HG03135 (cell line): ENCODE results near the gene SLC7A5.
"Not testable (repeated sequence)": the region's sequence is repeated elsewhere in the genome, so short reads cannot be mapped to it uniquely, and the experiment has no call there.

Source experiments
- ATAC-seq: cut with Tn5 transposase; IDR thresholded peaks from one replicate; pipeline ENCODE4 v1.9.1; 2021; ENCODE audit warnings: mild to moderate bottlenecking, moderate library complexity; ENCODE audit not compliant: unreplicated experiment

Gene SLC7A5

DNA sequence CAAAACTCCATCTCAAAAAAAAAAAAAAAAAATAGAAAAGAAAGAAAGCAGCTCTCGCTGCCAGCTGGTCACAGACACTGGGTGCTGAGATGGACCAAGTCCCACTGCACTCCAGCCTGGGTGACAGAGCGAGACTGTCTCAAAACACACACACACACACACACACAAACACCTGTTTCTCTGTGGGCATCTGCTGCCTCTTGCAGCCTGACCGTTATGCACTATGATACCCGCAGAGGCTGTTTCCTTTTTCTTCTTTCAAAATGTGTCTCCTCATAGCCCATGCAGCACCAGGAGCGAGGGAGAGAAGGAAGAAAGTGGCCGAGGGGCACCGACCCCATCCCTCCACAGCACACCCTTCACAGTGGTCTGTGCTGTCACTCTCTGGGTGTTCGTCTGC, 66.6 kb downstream of the SLC7A5 start:
- no peak for ATAC-seq

DNA sequence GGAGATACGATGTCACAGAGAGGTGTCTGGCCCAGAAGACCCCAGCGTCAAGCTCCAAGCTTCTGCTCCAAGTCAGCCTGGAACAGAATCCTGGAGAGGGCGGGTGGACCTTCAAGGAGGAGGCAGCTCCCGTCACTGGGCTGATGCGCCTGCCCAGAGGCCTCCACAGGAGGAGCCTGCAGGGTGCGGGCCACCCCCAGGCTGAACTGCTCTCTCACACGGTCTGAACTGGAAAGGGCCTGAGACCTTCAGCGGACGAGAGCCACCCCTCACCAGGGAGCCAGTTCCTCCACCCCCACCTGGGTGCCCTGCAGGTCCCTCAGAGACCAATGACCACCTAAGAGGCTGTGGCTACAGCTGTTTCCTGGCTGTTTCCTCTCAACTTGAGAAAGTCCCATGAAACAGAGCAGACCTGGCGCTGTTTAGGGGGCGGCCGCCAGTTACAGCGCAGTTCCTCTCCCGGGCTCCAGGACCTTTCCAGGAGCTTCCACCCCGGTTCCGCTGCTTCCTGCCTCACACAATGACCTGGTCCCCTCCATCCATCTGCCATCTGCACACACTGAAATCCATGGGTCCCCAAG, 67.5 kb downstream of the SLC7A5 start:
- ATAC-seq: no peak

DNA sequence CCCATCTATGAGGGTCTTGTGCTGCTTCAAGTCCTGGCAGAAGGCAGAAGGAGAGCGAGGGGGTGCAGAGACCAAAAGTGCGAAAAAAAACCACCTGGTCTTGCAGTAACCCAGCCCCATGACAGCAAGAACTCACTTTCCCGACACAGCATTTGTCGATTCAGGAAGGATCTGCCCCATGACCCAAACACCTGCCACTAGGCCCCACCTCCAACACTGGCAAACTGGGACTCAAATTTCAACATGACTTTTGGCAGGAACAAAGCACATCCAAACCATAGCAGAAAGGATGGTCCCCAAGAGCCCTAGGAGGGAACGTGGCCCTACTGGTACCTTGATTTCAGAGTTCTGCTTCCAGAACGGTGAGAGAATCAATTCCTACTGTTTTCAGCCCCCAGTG, 68.8 kb downstream of the SLC7A5 start:
- ATAC-seq: no peak

DNA sequence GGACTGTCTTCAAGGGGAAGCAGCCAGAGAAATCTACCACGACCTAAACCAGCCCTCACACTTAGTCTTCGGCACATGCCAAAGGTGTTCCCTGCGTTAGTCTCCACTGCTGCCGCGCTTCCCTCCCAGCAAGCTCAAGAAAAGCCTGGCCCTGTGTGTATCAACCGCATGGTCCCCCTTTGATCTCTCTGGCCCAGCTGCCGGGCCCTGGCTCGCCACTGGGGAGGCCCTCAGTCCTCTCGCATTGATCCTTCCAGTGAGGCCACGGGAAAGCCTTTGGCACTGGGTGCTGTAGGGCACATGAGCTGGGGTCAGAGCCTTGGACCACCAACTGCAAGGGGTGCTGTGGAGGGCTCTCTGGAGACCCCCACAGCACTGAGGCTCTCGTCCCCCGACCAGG, 74.0 kb downstream of the SLC7A5 start:
- no peak for ATAC-seq

- no peak for ATAC-seq
Observed at GRCh38 chr16:87794485-87795078, 74.7 kb downstream of the SLC7A5 start.

GRCh38 chr16:87792205-87792565, 77.1 kb downstream of the SLC7A5 start:
- no peak for ATAC-seq

GRCh38 chr16:87791295-87792204, 77.8 kb downstream of the SLC7A5 start:
- no peak for ATAC-seq

- no peak for ATAC-seq
Observed at GRCh38 chr16:87790292-87791100, 78.8 kb downstream of the SLC7A5 start.

GRCh38 chr16:87789437-87790291, 79.6 kb downstream of the SLC7A5 start:
- no peak for ATAC-seq

DNA sequence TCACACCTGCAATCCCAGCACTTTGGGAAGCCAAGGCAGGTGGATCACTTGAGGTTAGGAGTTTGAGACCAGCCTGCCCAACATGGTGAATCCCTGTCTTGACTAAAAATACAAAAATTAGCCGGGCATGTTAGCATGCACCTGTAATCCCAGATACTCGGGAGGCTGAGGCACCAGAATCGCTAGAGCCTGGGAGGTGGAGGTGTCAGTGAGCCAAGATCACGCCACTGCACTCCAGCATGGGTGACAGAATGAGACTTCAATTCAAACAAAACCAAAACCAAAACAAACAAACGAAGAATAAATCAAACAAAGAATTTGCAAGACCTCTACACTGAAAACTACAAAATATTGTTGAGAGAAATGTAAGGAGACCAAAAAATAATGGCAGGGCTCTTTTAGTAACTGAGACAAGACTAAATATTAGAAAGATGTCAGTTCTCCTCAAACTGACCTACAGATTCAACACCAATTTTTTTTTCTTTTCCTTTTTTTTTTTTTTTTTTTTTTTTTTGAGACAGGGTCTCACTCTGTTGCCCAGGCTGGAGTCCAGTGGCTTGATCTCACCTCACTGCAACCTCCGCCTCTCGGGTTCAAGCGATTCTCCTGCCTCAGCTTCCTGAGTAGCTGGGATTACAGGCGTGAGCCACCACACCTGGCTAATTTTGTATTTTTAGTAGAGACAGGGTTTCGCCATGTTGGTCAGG, 80.4 kb downstream of the SLC7A5 start:
- not testable (repeated sequence) for ATAC-seq

DNA sequence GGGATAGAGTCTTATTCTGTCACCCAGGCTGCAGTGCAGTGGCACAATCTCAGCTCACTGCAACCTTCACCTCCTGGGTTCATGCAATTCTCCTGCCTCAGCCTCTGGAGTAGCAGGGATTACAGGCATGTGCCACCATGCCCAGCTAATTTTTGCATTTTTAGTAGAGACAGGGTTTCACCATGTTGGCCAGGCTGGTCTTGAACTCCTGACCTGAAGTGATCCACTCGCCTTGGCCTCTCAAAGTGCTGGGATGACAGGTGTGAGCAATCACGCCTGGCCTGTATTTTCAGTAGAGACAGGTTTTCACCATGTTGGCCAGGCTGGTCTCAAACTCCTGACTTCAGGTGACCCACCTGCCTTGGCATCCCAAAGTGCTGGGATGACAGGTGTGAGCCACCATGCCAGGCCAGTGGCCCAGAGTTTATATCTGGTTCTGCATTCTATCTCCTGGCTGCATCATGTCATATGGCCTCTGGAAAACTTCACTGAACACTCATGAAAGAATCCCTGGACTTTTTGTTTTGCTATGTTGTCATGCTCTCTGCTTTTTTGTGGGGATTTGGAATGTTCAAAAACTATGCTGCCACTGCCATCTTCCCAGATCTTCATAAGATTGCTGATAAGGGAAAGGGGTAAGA, 81.7 kb downstream of the SLC7A5 start:
- not testable (repeated sequence) for ATAC-seq

GRCh38 chr16:87784812-87785211, 84.5 kb downstream of the SLC7A5 start:
- ATAC-seq: no peak

- no peak for ATAC-seq
Observed at GRCh38 chr16:87782033-87782432, 87.3 kb downstream of the SLC7A5 start.

GRCh38 chr16:87780385-87780989, 88.8 kb downstream of the SLC7A5 start:
- ATAC-seq: no peak
